Stimulated activated CD4-positive, alpha-beta T cell treated with anti-CD3 and anti-CD28 coated beads, Interleukin-4, amount 100 ng/mL, for 4 hours (primary cell): ENCODE measurements around the gene MIOX.

Experiments used
- DNase-seq, 2 experiments: peaks; one replicate each; pipeline ENCODE4 v3.0.0-alpha.2; 2020

MIOX gene

GRCh38 chr22:50490531-50491308 is 4.1 kb downstream of the MIOX start:
- DNase-seq, result no peak

- DNase-seq, result no peak
These were observed 10.4 kb downstream of the MIOX start for GRCh38 chr22:50497093-50497492.

- DNase-seq, result peak; percentile 53 to 64
These were observed 11.7 kb downstream of the MIOX start for GRCh38 chr22:50498322-50498890.

GRCh38 chr22:50500452-50500851 is 13.8 kb downstream of the MIOX start:
- DNase-seq, result no peak

- DNase-seq, result no peak
These were observed 15.4 kb downstream of the MIOX start for GRCh38 chr22:50502096-50502495.

GRCh38 chr22:50502628-50503474 is 16.2 kb downstream of the MIOX start:
- DNase-seq, result no peak

GRCh38 chr22:50503475-50504145 is 17.0 kb downstream of the MIOX start:
- no peak for DNase-seq

- DNase-seq, result no peak
These were observed 17.9 kb downstream of the MIOX start for GRCh38 chr22:50504369-50505211.

- DNase-seq, result no peak
These were observed 18.7 kb downstream of the MIOX start for GRCh38 chr22:50505276-50505775.

GRCh38 chr22:50505776-50506610 is 19.3 kb downstream of the MIOX start:
- DNase-seq, result no peak

GRCh38 chr22:50506611-50507420 is 20.2 kb downstream of the MIOX start:
- DNase-seq, result no peak

- peak; percentile 92 to 98 for DNase-seq
These were observed 20.8 kb downstream of the MIOX start, which contains the start of gene LMF2 for GRCh38 chr22:50507421-50507990. TSS of gene LMF2 (minus strand) at chr22:50507702. CDS start at chr22:50507675, 27 bp downstream.

GRCh38 chr22:50507991-50508884 is 21.6 kb downstream of the MIOX start, which contains the start of gene NCAPH2:
TSS of gene NCAPH2 (plus strand) at chr22:50508224. CDS start at chr22:50508338, 114 bp downstream.
- peak in 1 of 2 experiments; percentile 97 for DNase-seq

GRCh38 chr22:50508897-50509296 is 22.2 kb downstream of the MIOX start:
- no peak for DNase-seq

GRCh38 chr22:50513175-50513574 is 26.5 kb downstream of the MIOX start:
- no peak for DNase-seq

- DNase-seq, result no peak
These were observed 29.4 kb downstream of the MIOX start for GRCh38 chr22:50516068-50516467.

GRCh38 chr22:50516891-50517290 is 30.2 kb downstream of the MIOX start:
- no peak for DNase-seq
